ENCODE data around the gene OR6B1.

DNA sequence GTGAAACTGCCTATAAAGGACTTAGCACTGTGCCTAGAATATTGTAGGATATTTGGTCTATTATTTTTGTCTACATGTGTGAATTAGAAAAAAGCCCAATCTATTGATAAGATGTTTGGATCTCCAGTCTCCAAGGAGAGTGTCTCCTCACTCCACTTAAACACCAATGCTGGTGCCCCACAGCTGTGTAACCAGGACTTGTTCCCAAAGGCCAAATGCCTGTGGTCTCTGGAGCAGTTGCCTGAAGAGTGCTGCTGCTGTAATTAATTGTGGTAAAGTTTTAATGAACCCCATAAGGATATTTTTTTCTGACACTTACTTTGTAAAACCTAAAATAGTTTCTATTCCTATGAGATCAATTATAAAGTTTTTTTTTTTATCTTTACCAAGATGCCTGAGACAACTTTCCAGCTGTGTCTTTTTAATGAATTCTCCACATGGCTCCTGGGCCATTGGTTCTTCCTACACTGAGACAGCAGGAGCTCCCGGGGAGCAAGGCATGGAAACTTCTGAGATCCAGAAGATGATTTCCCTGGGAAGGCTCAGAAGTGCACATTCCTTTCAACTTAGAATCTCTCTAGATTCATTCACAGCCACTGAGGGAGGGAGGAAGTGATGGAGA lies 37.4 kb downstream of the OR6B1 start:
- no peak for TF ChIP-seq POLR2A (IDR thresholded peaks at IDR 0.05)
- TF ChIP-seq, protein P1, sequence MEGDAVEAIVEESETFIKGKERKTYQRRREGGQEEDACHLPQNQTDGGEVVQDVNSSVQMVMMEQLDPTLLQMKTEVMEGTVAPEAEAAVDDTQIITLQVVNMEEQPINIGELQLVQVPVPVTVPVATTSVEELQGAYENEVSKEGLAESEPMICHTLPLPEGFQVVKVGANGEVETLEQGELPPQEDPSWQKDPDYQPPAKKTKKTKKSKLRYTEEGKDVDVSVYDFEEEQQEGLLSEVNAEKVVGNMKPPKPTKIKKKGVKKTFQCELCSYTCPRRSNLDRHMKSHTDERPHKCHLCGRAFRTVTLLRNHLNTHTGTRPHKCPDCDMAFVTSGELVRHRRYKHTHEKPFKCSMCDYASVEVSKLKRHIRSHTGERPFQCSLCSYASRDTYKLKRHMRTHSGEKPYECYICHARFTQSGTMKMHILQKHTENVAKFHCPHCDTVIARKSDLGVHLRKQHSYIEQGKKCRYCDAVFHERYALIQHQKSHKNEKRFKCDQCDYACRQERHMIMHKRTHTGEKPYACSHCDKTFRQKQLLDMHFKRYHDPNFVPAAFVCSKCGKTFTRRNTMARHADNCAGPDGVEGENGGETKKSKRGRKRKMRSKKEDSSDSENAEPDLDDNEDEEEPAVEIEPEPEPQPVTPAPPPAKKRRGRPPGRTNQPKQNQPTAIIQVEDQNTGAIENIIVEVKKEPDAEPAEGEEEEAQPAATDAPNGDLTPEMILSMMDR (IDR thresholded peaks at IDR 0.05), result no peak

All from uterus (tissue), 2 donors.